Neutrophil (primary cell): ENCODE measurements around the gene SORCS1.

Experiments used
- H3K27ac ChIP-seq: fragments of 200-600 bp; sonication (generic); 2 replicates; pipeline ENCODE4 v1.5.1; 2016; ENCODE audit warnings: mild to moderate bottlenecking, moderate library complexity
- H3K27me3 ChIP-seq: fragments of 200-600 bp; sonication (generic); 2 replicates; pipeline ENCODE4 v1.6.0; 2016; ENCODE audit warnings: mild to moderate bottlenecking
- H3K36me3 ChIP-seq: fragments of 200-600 bp; sonication (generic); 2 replicates; pipeline ENCODE4 v1.5.1; 2017
- H3K4me1 ChIP-seq, 2 experiments: fragments of 200-600 bp in 1 of 2; sonication (generic) in 1 of 2; 1 replicate in 1 of 2; 2 replicates in 1 of 2; pipeline versions ENCODE4 v1.5.1 to v1.6.1; 2013 to 2016; ENCODE audit warnings: low read depth in 1 of 2, low read length in 1 of 2, mild to moderate bottlenecking in 1 of 2, moderate library complexity in 1 of 2; ENCODE audit not compliant: control insufficient read depth in 1 of 2, insufficient read depth in 1 of 2
- H3K4me3 ChIP-seq, 2 experiments: fragments of 200-600 bp in 1 of 2; sonication (generic) in 1 of 2; 1 replicate in 1 of 2; 2 replicates in 1 of 2; pipeline ENCODE4 v1.5.1; 2013 to 2016; ENCODE audit warnings: low read depth in 1 of 2, low read length in 1 of 2, mild to moderate bottlenecking in 1 of 2, moderate library complexity in 1 of 2
- H3K9me3 ChIP-seq: fragments of 200-600 bp; sonication (generic); 2 replicates; pipeline ENCODE4 v1.5.1; 2016
- TF ChIP-seq, protein P1 (sequence below): fragments of 200-600 bp; sonication (generic); IDR thresholded peaks from 2 replicates; pipeline ENCODE4 v1.5.1; 2016; ENCODE audit warnings: antibody characterized with exemption

Gene SORCS1

DNA sequence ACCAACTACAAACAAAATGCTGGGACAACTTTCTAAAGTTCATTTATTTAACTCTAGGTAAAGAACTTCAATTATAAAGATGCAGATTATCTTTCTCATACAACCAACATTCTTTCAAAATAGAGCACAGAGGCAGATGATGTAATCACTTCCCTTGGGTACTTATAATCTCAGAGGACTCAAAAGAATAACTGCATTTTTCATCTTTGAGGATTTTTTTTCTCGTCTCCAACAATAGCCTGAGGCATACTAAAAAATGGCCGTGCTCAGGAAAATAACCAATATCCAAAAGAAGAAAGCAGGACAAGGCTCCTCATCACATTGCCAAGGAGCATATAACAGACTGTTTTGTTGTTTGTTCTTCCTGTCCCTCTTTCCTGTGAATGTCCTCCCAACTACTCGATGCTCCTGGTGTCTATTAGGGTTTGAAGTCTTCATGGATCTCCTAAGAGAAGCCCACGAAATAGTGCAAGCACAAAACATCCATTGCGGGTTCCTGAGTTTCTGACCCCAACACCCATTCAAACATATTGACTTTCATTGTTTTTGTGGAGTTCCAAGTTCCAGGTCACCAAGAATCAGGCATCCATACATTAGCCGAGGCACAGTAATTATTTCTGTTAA lies 182.9 kb downstream of the SORCS1 start:
- TF ChIP-seq, protein P1, sequence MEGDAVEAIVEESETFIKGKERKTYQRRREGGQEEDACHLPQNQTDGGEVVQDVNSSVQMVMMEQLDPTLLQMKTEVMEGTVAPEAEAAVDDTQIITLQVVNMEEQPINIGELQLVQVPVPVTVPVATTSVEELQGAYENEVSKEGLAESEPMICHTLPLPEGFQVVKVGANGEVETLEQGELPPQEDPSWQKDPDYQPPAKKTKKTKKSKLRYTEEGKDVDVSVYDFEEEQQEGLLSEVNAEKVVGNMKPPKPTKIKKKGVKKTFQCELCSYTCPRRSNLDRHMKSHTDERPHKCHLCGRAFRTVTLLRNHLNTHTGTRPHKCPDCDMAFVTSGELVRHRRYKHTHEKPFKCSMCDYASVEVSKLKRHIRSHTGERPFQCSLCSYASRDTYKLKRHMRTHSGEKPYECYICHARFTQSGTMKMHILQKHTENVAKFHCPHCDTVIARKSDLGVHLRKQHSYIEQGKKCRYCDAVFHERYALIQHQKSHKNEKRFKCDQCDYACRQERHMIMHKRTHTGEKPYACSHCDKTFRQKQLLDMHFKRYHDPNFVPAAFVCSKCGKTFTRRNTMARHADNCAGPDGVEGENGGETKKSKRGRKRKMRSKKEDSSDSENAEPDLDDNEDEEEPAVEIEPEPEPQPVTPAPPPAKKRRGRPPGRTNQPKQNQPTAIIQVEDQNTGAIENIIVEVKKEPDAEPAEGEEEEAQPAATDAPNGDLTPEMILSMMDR, result no peak
- H3K27ac ChIP-seq, result no peak overlapping the region
- no peaks in the 10 kb centered on the region for H3K9me3 ChIP-seq
- H3K27me3 ChIP-seq, result no peaks in the 10 kb centered on the region
- no peaks in the 10 kb centered on the region for H3K4me1 ChIP-seq
- no peak overlapping the region for H3K4me3 ChIP-seq
- no peaks in the 10 kb centered on the region for H3K36me3 ChIP-seq

- Histone ChIP-seq H3K4me1 (no peaks in the 10 kb centered on the region), H3K9me3 (no peaks in the 10 kb centered on the region), H3K27me3 (no peaks in the 10 kb centered on the region), H3K36me3 (no peaks in the 10 kb centered on the region), H3K4me3 (no peak overlapping the region), H3K27ac (no peak overlapping the region)
- TF ChIP-seq, protein P1, result no peak
Observed at GRCh38 chr10:106980495-106981451, 183.7 kb downstream of the SORCS1 start.

DNA sequence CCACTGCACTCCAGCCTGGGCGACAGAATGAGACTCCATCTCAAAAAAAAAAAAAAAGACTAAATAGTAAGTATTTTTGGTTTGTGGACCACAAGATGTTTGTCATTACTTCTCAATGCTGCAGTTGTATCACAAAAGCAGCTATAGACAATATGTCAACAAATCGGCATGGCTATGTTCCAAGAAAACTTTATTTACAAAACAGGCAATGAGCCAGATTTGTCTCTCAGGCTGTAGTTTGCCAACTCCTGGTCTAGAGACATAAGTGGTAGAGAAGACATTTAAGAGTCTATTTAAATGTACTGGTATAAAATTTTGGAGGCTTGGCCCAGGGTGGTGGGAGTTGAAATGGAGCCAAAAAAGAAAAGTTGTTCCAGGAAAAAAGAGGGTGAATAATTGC lies 185.8 kb downstream of the SORCS1 start:
- no peak overlapping the region for H3K4me3 ChIP-seq

DNA sequence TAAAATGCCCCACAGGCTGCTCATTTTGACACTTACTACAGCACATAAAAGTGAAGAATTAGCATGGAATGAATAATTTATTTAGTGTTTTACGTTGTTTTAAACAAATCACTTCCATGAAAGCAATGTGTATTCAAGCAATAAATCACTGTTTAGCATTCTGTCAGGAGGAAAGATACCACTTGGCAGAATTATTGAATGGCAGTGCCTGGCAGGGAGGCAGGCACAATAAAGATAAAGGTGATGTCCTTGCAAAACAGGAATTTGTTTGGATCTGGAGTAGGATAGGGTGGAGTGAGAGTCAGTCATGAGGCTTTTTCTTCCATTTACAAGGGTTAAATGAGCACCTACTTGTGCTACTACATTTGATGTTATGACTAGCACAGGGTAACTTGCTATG lies 190.8 kb downstream of the SORCS1 start:
- TF ChIP-seq, protein P1, result no peak
- H3K4me3 ChIP-seq, result no peak overlapping the region
- no peaks in the 10 kb centered on the region for H3K9me3 ChIP-seq
- H3K27ac ChIP-seq, result no peak overlapping the region
- no peaks in the 10 kb centered on the region for H3K27me3 ChIP-seq
- no peaks in the 10 kb centered on the region for H3K4me1 ChIP-seq
- H3K36me3 ChIP-seq, result no peaks in the 10 kb centered on the region

More for the DNA sequence above, 185.8 kb downstream of the SORCS1 start:
- Histone ChIP-seq H3K36me3 (no peaks in the 10 kb centered on the region), H3K4me1 (no peaks in the 10 kb centered on the region), H3K27me3 (no peaks in the 10 kb centered on the region), H3K9me3 (no peaks in the 10 kb centered on the region), H3K27ac (no peak overlapping the region)
- TF ChIP-seq, protein P1, result no peak

DNA sequence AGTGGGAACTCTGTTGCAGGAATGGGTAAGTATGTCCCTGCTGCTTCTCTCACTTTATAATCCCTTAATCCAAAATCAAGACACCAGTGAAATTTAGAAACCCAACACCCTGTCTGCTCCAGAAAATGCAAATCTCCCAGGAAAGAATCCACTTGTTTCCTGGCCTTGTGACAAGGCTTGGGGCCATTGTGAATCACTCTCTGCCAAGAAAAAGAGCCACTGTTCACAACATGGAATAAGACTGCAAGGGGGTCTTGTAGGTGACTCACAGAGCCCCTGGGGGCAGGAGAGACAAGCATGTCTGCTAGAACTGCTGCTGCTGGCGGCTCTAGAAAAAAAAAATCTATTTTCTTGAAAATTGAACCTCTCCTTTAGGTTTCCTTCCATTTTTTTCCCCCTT lies 191.2 kb downstream of the SORCS1 start:
- no peak overlapping the region for H3K27ac ChIP-seq
- H3K4me1 ChIP-seq, result no peaks in the 10 kb centered on the region
- no peaks in the 10 kb centered on the region for H3K36me3 ChIP-seq
- TF ChIP-seq, protein P1, result no peak
- H3K27me3 ChIP-seq, result no peaks in the 10 kb centered on the region
- H3K9me3 ChIP-seq, result no peaks in the 10 kb centered on the region
- H3K4me3 ChIP-seq, result no peak overlapping the region
